Colonic mucosa (tissue), 4 donors: ENCODE measurements around the gene ACTMAP. TPM values are rescaled to one million over a fixed set of nuclear protein-coding genes. Genes with fewer than 3 reads are reported as not detected.
"Not testable (repeated sequence)": the region's sequence is repeated elsewhere in the genome, so short reads cannot be mapped to it uniquely, and the experiment has no call there.

ENCODE experiments used
- DNase-seq: peaks from one replicate; pipeline ENCODE4 v3.0.0-alpha.2; 2020
- H3K27ac ChIP-seq: fragments of 200-600 bp; one replicate; pipeline ENCODE4 v1.8.0; 2021
- H3K27me3 ChIP-seq: fragments of 200-600 bp; one replicate; pipeline ENCODE4 v1.8.0; 2021
- H3K36me3 ChIP-seq: fragments of 200-600 bp; one replicate; pipeline ENCODE4 v1.8.0; 2021
- H3K4me1 ChIP-seq: fragments of 200-600 bp; one replicate; pipeline ENCODE4 v1.8.0; 2021; ENCODE audit warnings: mild to moderate bottlenecking
- H3K4me3 ChIP-seq: fragments of 200-600 bp; one replicate; pipeline ENCODE4 v1.8.0; 2021
- H3K9ac ChIP-seq, 2 donors: one replicate each; pipeline ENCODE4 v1.7.0; 2013; ENCODE audit warnings: control low read depth in 2 of 2, low read depth in 2 of 2, low read length in 2 of 2
- H3K9me3 ChIP-seq: fragments of 200-600 bp; one replicate; pipeline ENCODE4 v1.8.0; 2021
- CTCF ChIP-seq: fragments of 200-600 bp; IDR thresholded peaks from one replicate; pipeline ENCODE4 v1.8.0; 2022; ENCODE audit warnings: antibody characterized with exemption, mild to moderate bottlenecking
- intact Hi-C: fragments of 100-400 bp; cut with DNase I; formaldehyde crosslinking; loops from one replicate; pipeline ENCODE4 v1.14.1; 2022
- total RNA-seq, 2 donors: library from RNA; stranded (reverse); fragmentation: NEBNext Ultra II Directional in 1 of 2; extraction: Animal tissue kit (Norgen Biotek cat#: 25700) in 1 of 2; gene quantifications; one replicate each; pipeline ENCODE4 v1.2.1, GENCODE V29; 2021
- donor health status: healthy.
- donor health status: DM: no; HTN: no; CAD: no.
- donor health status: DM: no; HTN: no; CAD: no.

The ACTMAP gene
- total RNA-seq, 2 donors from 2014 or later = 11.1 to 18.7 TPM

DNA sequence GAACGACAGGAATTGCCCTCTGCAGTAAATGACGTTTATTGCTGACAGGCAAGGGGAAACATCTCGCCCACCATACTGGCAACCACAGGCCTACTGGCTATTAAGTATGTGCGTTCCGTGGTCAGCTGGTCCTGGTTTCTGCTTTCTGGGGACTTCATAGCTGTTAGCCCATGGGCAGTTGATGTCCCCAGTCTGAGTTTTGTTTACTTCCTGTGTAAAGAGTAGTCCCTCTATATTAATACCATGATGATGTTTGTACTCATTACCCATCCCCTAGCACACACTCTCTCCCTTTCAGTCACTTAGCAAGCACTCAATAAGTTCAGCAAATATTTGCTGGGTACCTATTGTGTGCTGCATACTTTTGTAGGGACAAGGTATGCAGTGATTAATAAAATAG, 18.6 kb upstream of the ACTMAP start:
- no peak overlapping the region for H3K4me3 ChIP-seq
- H3K27me3 ChIP-seq = no peaks in the 10 kb centered on the region
- intact Hi-C loops = no loop called here
- no peaks in the 10 kb centered on the region for H3K4me1 ChIP-seq
- H3K36me3 ChIP-seq = peaks cover under 1% of the 10 kb centered on the region
- no peak overlapping the region for H3K9ac ChIP-seq
- H3K27ac ChIP-seq = no peak overlapping the region
- H3K9me3 ChIP-seq = no peaks in the 10 kb centered on the region
- DNase-seq = no peak
- TF ChIP-seq CTCF = no peak

- peaks cover 18% of the 10 kb centered on the region for H3K36me3 ChIP-seq
- intact Hi-C loops, DNase-seq: not testable (repeated sequence)
Observed at GRCh38 chr19:40766385-40766784, 16.1 kb upstream of the ACTMAP start.

GRCh38 chr19:40763963-40764362, 13.7 kb upstream of the ACTMAP start:
- intact Hi-C loops = no loop called here
- H3K9me3 ChIP-seq = no peaks in the 10 kb centered on the region
- no peak for TF ChIP-seq CTCF
- H3K4me1 ChIP-seq = no peaks in the 10 kb centered on the region
- H3K27ac ChIP-seq = no peak overlapping the region
- peaks cover 33% of the 10 kb centered on the region for H3K36me3 ChIP-seq
- no peak overlapping the region for H3K4me3 ChIP-seq
- no peak overlapping the region for H3K9ac ChIP-seq
- no peak for DNase-seq
- H3K27me3 ChIP-seq = no peaks in the 10 kb centered on the region

More at GRCh38 chr19:40766385-40766784, 16.1 kb upstream of the ACTMAP start:
- not testable (repeated sequence) for H3K9me3 ChIP-seq, H3K4me3 ChIP-seq, H3K27ac ChIP-seq, H3K4me1 ChIP-seq, H3K9ac ChIP-seq, H3K27me3 ChIP-seq

- no peak overlapping the region for H3K27ac ChIP-seq
- H3K9me3 ChIP-seq = no peaks in the 10 kb centered on the region
- no peak overlapping the region for H3K9ac ChIP-seq
- no peaks in the 10 kb centered on the region for H3K27me3 ChIP-seq
- H3K4me3 ChIP-seq = no peak overlapping the region
- TF ChIP-seq CTCF = no peak
- H3K36me3 ChIP-seq = peaks cover 33% of the 10 kb centered on the region
- DNase-seq = no peak
- intact Hi-C loops = no loop called here
- no peaks in the 10 kb centered on the region for H3K4me1 ChIP-seq
Observed at GRCh38 chr19:40763526-40763925, 13.2 kb upstream of the ACTMAP start.

DNA sequence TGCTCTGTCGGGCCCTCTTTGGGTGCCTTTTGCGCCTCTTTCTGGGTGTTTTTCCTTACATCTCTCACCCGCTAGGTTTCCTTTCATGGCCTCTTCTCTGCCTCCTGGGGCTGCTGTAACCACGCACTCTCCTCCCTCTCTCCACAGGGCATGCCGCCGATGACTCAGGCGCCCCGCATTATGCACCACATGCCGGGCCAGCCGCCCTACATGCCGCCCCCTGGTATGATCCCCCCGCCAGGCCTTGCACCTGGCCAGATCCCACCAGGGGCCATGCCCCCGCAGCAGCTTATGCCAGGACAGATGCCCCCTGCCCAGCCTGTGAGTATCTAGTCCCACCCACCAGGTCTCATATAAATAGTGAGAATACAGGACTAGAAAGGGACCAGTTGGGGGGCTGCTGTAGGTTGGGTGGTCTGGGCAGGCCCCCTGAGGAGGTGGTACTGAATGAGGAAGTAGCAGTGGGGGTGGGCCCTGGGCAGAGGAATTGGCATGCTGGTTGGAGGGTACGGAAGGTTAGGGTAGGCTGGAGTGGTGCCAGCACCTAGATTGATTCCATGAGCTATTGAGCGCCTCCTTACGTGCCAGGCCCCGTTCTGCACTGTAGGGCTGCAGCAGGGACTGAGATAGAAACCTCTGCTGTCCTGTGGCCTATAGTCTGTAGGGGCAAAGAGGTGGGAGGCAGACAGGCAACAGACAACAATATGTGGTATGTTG, 12.6 kb upstream of the ACTMAP start:
- Histone ChIP-seq H3K36me3 (peaks cover 33% of the 10 kb centered on the region), H3K9ac (no peak overlapping the region), H3K9me3 (no peaks in the 10 kb centered on the region), H3K4me3 (no peak overlapping the region), H3K27ac (no peak overlapping the region), H3K27me3 (no peaks in the 10 kb centered on the region), H3K4me1 (no peaks in the 10 kb centered on the region)
- intact Hi-C loops = no loop called here
- DNase-seq = no peak
- TF ChIP-seq CTCF = no peak

- H3K36me3 ChIP-seq = peaks cover 33% of the 10 kb centered on the region
- no peak for TF ChIP-seq CTCF
- no peaks in the 10 kb centered on the region for H3K9me3 ChIP-seq
- intact Hi-C loops = no loop called here
- no peak overlapping the region for H3K27ac ChIP-seq
- no peaks in the 10 kb centered on the region for H3K27me3 ChIP-seq
- H3K9ac ChIP-seq = no peak overlapping the region
- DNase-seq = no peak
- H3K4me3 ChIP-seq = no peak overlapping the region
- peaks cover 4% of the 10 kb centered on the region for H3K4me1 ChIP-seq
Observed at GRCh38 chr19:40759352-40759751, 9.1 kb upstream of the ACTMAP start.
